Measurements from ENCODE around the gene SDCCAG8. TPM values are rescaled to one million over a fixed set of nuclear protein-coding genes. Genes with fewer than 3 reads are reported as not detected.

Gene SDCCAG8
- total RNA-seq, 1 donor from 2014 or later, result 41.2 TPM

GRCh38 chr1:243438815-243439214, 183.0 kb downstream of the SDCCAG8 start:
- no peak overlapping the region for H3K27ac Mint-ChIP-seq
- peaks cover 22% of the 10 kb centered on the region for H3K4me1 Mint-ChIP-seq
- no peak for TF ChIP-seq CTCF (IDR thresholded peaks at IDR 0.05)
- H3K36me3 Mint-ChIP-seq (ENCODE audit: low read depth), result peaks cover 14% of the 10 kb centered on the region
- H3K27me3 Mint-ChIP-seq, result no peaks in the 10 kb centered on the region
- POLR2A ChIA-PET, result no interaction called here
- no peak overlapping the region for H3K4me3 Mint-ChIP-seq
- intact Hi-C loops (cut with micrococcal nuclease), result no loop called here
- no peaks in the 10 kb centered on the region for H3K9me3 Mint-ChIP-seq
- ATAC-seq (ENCODE audit: low read depth), result no peak
- CTCF ChIA-PET, result no interaction called here
- DNase-seq, result no peak

- TF ChIP-seq CTCF (IDR thresholded peaks at IDR 0.05), result no peak
- Mint-ChIP-seq H3K36me3 (ENCODE audit: low read depth) (peaks cover 14% of the 10 kb centered on the region), H3K27ac (no peak overlapping the region), H3K27me3 (no peaks in the 10 kb centered on the region), H3K9me3 (no peaks in the 10 kb centered on the region), H3K4me3 (no peak overlapping the region), H3K4me1 (peaks cover 23% of the 10 kb centered on the region)
- ATAC-seq (ENCODE audit: low read depth) (no peak), DNase-seq (no peak)
- intact Hi-C loops (cut with micrococcal nuclease), result no loop called here
- ChIA-PET POLR2A (no interaction called here), CTCF (no interaction called here)
These were observed 184.6 kb downstream of the SDCCAG8 start for GRCh38 chr1:243440406-243440805.

DNA sequence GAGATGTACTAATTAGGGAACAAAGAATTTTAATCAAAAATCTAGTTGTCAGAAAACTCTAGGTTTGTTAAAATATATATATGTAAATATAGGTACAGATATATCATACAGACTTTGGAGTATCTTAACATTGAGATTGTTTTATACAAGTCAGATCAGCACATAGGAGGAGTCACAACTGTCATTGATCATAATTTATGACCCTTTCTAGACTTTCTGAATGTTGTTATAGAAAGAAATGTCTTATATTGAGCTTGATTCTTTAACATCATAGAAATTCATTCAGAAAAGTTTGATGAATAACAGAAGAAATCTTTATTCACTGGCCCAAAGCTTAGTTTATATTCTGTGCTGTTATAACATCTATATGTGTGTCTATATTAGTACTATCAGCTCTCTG, 185.8 kb downstream of the SDCCAG8 start:
- ATAC-seq (ENCODE audit: low read depth) (no peak), DNase-seq (no peak)
- Mint-ChIP-seq H3K4me3 (no peak overlapping the region), H3K4me1 (peaks cover 23% of the 10 kb centered on the region), H3K9me3 (no peaks in the 10 kb centered on the region), H3K27me3 (no peaks in the 10 kb centered on the region), H3K27ac (no peak overlapping the region), H3K36me3 (ENCODE audit: low read depth) (peaks cover 15% of the 10 kb centered on the region)
- intact Hi-C loops (cut with micrococcal nuclease), result no loop called here
- ChIA-PET CTCF (no interaction called here), POLR2A (no interaction called here)
- TF ChIP-seq CTCF (IDR thresholded peaks at IDR 0.05), result no peak

DNA sequence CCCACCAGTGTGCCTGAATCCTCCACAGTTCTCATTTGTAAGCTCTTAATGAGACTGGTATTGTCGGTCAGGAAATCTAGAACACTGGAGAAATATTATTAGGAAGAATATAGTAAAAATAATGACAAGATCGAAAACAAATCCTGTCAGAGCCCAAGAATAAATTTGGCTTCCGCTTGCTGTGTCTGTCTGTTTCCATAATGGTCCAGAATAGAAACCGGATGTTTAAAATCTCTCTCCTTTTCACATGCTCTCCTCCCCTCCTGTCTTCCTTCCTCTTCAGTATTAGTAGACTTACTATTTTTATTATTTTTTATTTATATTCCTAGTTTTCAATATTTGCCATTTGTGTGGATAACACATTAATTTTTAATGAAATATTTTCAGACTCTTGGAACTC, 187.7 kb downstream of the SDCCAG8 start:
- ChIA-PET POLR2A (no interaction called here), CTCF (no interaction called here)
- Mint-ChIP-seq H3K9me3 (no peaks in the 10 kb centered on the region), H3K27ac (no peak overlapping the region), H3K4me1 (peaks cover 30% of the 10 kb centered on the region), H3K36me3 (ENCODE audit: low read depth) (peaks cover 6% of the 10 kb centered on the region), H3K27me3 (no peaks in the 10 kb centered on the region), H3K4me3 (no peak overlapping the region)
- DNase-seq, result no peak
- intact Hi-C loops (cut with micrococcal nuclease), result no loop called here
- ATAC-seq (ENCODE audit: low read depth), result no peak
- no peak for TF ChIP-seq CTCF (IDR thresholded peaks at IDR 0.05)

DNA sequence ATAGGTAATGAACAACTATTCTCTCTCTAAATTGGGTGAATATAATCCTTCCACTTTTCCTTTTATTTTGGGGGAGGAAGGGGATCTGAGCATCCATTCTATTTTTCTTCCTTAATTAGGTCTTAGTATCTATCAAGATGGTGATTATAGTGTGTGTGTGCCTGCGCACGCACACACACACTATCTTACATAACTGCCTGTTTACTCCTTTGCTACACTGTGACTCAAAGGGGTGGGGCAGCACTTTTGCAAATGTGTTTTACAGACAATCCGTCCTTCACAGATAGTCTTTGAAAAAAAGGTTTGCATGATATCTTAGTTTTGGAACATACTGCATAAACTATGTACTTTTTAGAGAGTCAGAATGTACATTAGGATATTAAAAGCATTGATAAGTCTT, 191.5 kb downstream of the SDCCAG8 start:
- ChIA-PET CTCF (no interaction called here), POLR2A (no interaction called here)
- H3K36me3 Mint-ChIP-seq (ENCODE audit: low read depth), result peaks cover 2% of the 10 kb centered on the region
- no peak for TF ChIP-seq CTCF (IDR thresholded peaks at IDR 0.05)
- intact Hi-C loops (cut with micrococcal nuclease), result no loop called here
- ATAC-seq (ENCODE audit: low read depth) (no peak), DNase-seq (no peak)
- no peaks in the 10 kb centered on the region for H3K27me3 Mint-ChIP-seq
- H3K4me1 Mint-ChIP-seq, result peaks cover 34% of the 10 kb centered on the region
- no peaks in the 10 kb centered on the region for H3K9me3 Mint-ChIP-seq
- no peak overlapping the region for H3K4me3 Mint-ChIP-seq
- no peak overlapping the region for H3K27ac Mint-ChIP-seq

Data from activated B cell treated with CpG ODN at 0.5 μM for 24 hours (primary cell).